HEK293 (cell line): Measurements from ENCODE around the gene ITSN1.
A peak's percentile ranks its signal among the peaks of the same experiment; 100 is the strongest.

Source experiments
- CTCF ChIA-PET: fragments of 350-600 bp; formaldehyde crosslinking; extraction: SDS; loops from one replicate; lab custom pipeline; 2021; ENCODE audit warnings: antibody characterized with exemption; lab: Yijun Ruan, JAX
- POLR2A ChIA-PET: fragments of 300-600 bp; formaldehyde crosslinking; extraction: SDS; loops from one replicate; lab custom pipeline; 2020; ENCODE audit warnings: antibody characterized with exemption, inconsistent platforms; lab: Yijun Ruan, JAX
- H3K27ac ChIP-seq: fragments of 200-500 bp; sonication (Bioruptor generic); 2 replicates; pipeline ENCODE4 v1.5.1; 2014; ENCODE audit warnings: low read depth, low read length, control low read depth, inconsistent platforms; ENCODE audit errors: extremely low read depth
- H3K36me3 ChIP-seq, 2 experiments: fragments of 200-500 bp in 1 of 2; sonication (Bioruptor generic) in 1 of 2; 1 replicate in 1 of 2; 2 replicates in 1 of 2; pipeline ENCODE4 v1.5.1; 2014 to 2017; ENCODE audit warnings: inconsistent platforms in 2 of 2, low read length in 2 of 2; ENCODE audit not compliant: control insufficient read depth in 2 of 2, insufficient read depth in 1 of 2
- H3K4me1 ChIP-seq: fragments of 200-500 bp; sonication (Bioruptor generic); 2 replicates; pipeline ENCODE4 v1.5.1; 2014; ENCODE audit warnings: mild to moderate bottlenecking, low read length, inconsistent platforms; ENCODE audit not compliant: control insufficient read depth, insufficient read depth
- H3K4me3 ChIP-seq: 2 replicates; pipeline ENCODE4 v1.5.1; 2011; ENCODE audit warnings: low read depth, mild to moderate bottlenecking, control low read depth, low read length, moderate library complexity
- H3K9me3 ChIP-seq: fragments of 200-500 bp; sonication (Bioruptor generic); 2 replicates; pipeline ENCODE4 v1.5.1; 2014; ENCODE audit warnings: low read depth, low read length, inconsistent platforms; ENCODE audit not compliant: control insufficient read depth, insufficient read depth
- KLF10 ChIP-seq: fragments of 450-650 bp; IDR thresholded peaks from 2 replicates; pipeline ENCODE4 v1.5.1; 2018; ENCODE audit warnings: missing biosample characterization, mild to moderate bottlenecking, missing genetic modification characterization
- KLF8 ChIP-seq: fragments of 450-650 bp; formaldehyde crosslinking; IDR thresholded peaks from 2 replicates; pipeline ENCODE4 v1.5.1; 2016; ENCODE audit warnings: missing biosample characterization, missing genetic modification characterization
- PRDM1 ChIP-seq: fragments of 450-650 bp; formaldehyde crosslinking; IDR thresholded peaks from 2 replicates; pipeline ENCODE4; 2016; ENCODE audit warnings: missing biosample characterization, missing genetic modification characterization
- PRDM10 ChIP-seq: fragments of 450-650 bp; formaldehyde crosslinking; IDR thresholded peaks from 2 replicates; pipeline ENCODE4 v1.5.1; 2016; ENCODE audit warnings: missing biosample characterization, missing genetic modification characterization
- RBAK ChIP-seq: fragments of 450-650 bp; formaldehyde crosslinking; IDR thresholded peaks from 2 replicates; pipeline ENCODE4 v1.5.1; 2016; ENCODE audit warnings: missing biosample characterization, missing genetic modification characterization
- SP3 ChIP-seq: fragments of 450-650 bp; formaldehyde crosslinking; IDR thresholded peaks from 2 replicates; pipeline ENCODE4 v1.5.1; 2016; ENCODE audit warnings: missing biosample characterization, missing genetic modification characterization
- YY1 ChIP-seq: fragments of 450-650 bp; formaldehyde crosslinking; IDR thresholded peaks from 2 replicates; pipeline ENCODE4 v1.5.1; 2018; ENCODE audit warnings: missing biosample characterization, missing genetic modification characterization
- ZBTB1 ChIP-seq: fragments of 450-650 bp; formaldehyde crosslinking; IDR thresholded peaks from 2 replicates; pipeline ENCODE4 v1.5.1; 2016; ENCODE audit warnings: missing biosample characterization, missing genetic modification characterization
- ZNF266 ChIP-seq: fragments of 450-650 bp; formaldehyde crosslinking; IDR thresholded peaks from 2 replicates; pipeline ENCODE4 v1.5.1; 2016; ENCODE audit warnings: missing biosample characterization, missing genetic modification characterization, low read depth
- ZNF324 ChIP-seq: fragments of 450-650 bp; formaldehyde crosslinking; IDR thresholded peaks from 2 replicates; pipeline ENCODE4 v1.5.1; 2016; ENCODE audit warnings: missing biosample characterization, missing genetic modification characterization
- ZNF366 ChIP-seq: fragments of 450-650 bp; formaldehyde crosslinking; conservative IDR thresholded peaks from 2 replicates; pipeline ENCODE4 v1.5.1; 2016; ENCODE audit warnings: missing biosample characterization, missing genetic modification characterization
- ZNF37A ChIP-seq: fragments of 450-650 bp; IDR thresholded peaks from 2 replicates; pipeline ENCODE4 v1.5.1; 2018; ENCODE audit warnings: missing biosample characterization, missing genetic modification characterization
- ZNF555 ChIP-seq: fragments of 450-650 bp; formaldehyde crosslinking; conservative IDR thresholded peaks from 2 replicates; pipeline ENCODE4 v1.5.1; 2017; ENCODE audit warnings: missing biosample characterization, mild to moderate bottlenecking, missing genetic modification characterization, inconsistent platforms
- ZNF561 ChIP-seq: fragments of 450-650 bp; IDR thresholded peaks from 2 replicates; pipeline ENCODE4 v1.5.1; 2018; ENCODE audit warnings: missing biosample characterization, missing genetic modification characterization, borderline replicate concordance
- ZNF600 ChIP-seq: fragments of 450-650 bp; formaldehyde crosslinking; IDR thresholded peaks from 2 replicates; pipeline ENCODE4 v1.5.1; 2016; ENCODE audit warnings: missing biosample characterization, missing genetic modification characterization
- ZNF610 ChIP-seq: fragments of 450-650 bp; formaldehyde crosslinking; IDR thresholded peaks from 2 replicates; pipeline ENCODE4 v1.5.1; 2016; ENCODE audit warnings: missing biosample characterization, missing genetic modification characterization, borderline replicate concordance
- ZSCAN16 ChIP-seq: fragments of 450-650 bp; formaldehyde crosslinking; IDR thresholded peaks from 2 replicates; pipeline ENCODE4 v1.5.1; 2016; ENCODE audit warnings: missing biosample characterization, missing genetic modification characterization

The ITSN1 gene

DNA sequence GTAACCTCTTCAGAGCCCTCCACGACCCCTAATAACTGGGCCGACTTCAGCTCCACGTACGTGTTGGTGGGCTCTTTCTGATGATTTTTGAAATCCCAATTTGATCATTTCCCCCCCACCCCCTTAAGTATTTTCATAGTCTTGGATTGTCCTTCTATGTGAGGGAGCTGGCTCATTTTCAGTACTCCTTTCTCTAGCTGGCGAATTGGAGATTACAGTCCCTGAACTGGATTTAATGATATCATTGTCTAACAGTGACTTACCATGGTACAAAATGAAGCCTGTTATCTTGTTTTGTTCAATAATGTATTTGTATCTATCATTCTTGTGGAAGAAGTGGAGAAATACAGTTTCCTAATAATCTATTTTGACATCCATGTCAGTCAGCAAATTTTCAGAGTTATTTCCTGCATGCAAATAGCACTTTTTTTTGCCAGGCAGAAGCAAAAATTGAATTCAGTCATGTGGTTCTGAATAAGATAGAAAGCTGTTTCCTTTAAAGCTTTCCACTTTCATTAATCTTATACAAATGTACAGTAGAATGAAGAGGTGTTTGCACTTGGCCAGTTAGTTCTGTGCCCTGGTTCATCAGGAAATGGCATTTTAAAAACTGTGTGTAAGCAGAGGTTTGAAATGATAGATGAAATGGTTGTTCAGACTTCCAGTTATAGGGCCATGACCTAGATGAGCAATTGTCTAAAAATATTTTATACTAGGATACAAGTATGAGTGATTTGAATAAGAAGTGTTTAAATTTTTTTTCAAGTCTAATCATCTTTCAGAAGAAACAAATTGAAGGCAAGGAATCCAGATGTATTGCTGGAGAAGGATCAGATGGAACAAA is 169.1 kb downstream of the ITSN1 start (continued):
- TF ChIP-seq KLF10 (tag by site-specific recombination): no peak
- no peak for TF ChIP-seq ZNF324 (tag by site-specific recombination)
- TF ChIP-seq ZBTB1: no peak
- no peak for TF ChIP-seq ZNF610 (tag by site-specific recombination)
- no peak for TF ChIP-seq ZNF266
- no peak for TF ChIP-seq SP3 (tag by site-specific recombination)
- no peak for TF ChIP-seq ZNF37A

DNA sequence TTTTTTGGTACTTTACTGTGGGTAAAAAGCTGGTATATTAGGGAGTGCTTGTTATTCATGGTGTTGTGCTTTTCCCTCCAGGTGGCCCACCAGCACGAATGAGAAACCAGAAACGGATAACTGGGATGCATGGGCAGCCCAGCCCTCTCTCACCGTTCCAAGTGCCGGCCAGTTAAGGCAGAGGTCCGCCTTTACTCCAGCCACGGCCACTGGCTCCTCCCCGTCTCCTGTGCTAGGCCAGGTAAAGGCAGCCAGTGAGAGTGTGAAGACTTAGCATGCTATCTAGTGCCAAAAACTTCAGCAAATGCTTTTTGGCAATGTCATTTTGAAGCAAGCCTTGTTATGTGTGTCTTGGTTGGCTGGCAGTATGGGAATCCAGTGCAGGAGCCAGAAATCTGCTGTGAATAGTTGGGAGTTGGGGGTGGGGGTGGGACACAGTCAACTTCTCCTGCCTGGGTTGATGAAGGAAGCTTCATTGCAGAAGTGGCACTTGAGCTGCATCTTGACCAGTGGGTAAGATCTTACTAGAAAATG is 171.6 kb downstream of the ITSN1 start:
- Histone ChIP-seq H3K9me3 (no peaks in the 10 kb centered on the region), H3K4me3 (no peak overlapping the region), H3K4me1 (peaks cover 22% of the 10 kb centered on the region), H3K27ac (no peak overlapping the region), H3K36me3 (peaks cover 0 to 6% of the 10 kb centered on the region in 2 experiments; a peak in 2 of 3 replicates)
- no peak for TF ChIP-seq RBAK (tag by site-specific recombination)
- TF ChIP-seq ZNF555: no peak
- no peak for TF ChIP-seq YY1 (tag by site-specific recombination)
- TF ChIP-seq ZNF561: no peak
- no peak for TF ChIP-seq ZNF37A
- TF ChIP-seq KLF8 (tag by site-specific recombination): no peak
- TF ChIP-seq, all 188 proteins: peak for 0
- ChIA-PET CTCF (interaction anchor here (0.7 kb wide), 1 partner anchor 831 kb away, joined by 4 read pairs; no protein-coding TSS in a partner anchor), POLR2A (no interaction called here)

GRCh38 chr21:33815143-33815707 is 172.9 kb downstream of the ITSN1 start:
- no peak overlapping the region for H3K27ac ChIP-seq
- H3K9me3 ChIP-seq: no peaks in the 10 kb centered on the region
- CTCF ChIA-PET: interaction anchor here (0.6 to 0.7 kb wide), 2 partner anchors 86 to 157 kb away, joined by 3 to 4 read pairs; no protein-coding TSS in a partner anchor
- H3K4me1 ChIP-seq: peaks cover 25% of the 10 kb centered on the region
- POLR2A ChIA-PET: no interaction called here
- TF ChIP-seq PRDM10 (tag by site-specific recombination) (peak; percentile 91), ZNF366 (no peak), ZNF600 (tag by site-specific recombination) (0 out of 2 replicates have a peak, but pooled peaks have one; percentile 12), ZSCAN16 (0 out of 2 replicates have a peak, but pooled peaks have one; percentile 27), PRDM1 (0 out of 2 replicates have a peak, but pooled peaks have one; percentile 4)
- no peak overlapping the region for H3K4me3 ChIP-seq
- peaks cover 0 to 6% of the 10 kb centered on the region in 2 experiments; a peak in 2 of 3 replicates for H3K36me3 ChIP-seq
